HG03342 (cell line): ENCODE data around the gene SLC66A2.
"Not testable (repeated sequence)": the region's sequence is repeated elsewhere in the genome, so short reads cannot be mapped to it uniquely, and the experiment has no call there.

Experiments
- ATAC-seq: cut with Tn5 transposase; IDR thresholded peaks from one replicate; pipeline ENCODE4 v1.9.1; 2021; ENCODE audit warnings: mild to moderate bottlenecking, moderate library complexity; ENCODE audit not compliant: unreplicated experiment

SLC66A2 gene

DNA sequence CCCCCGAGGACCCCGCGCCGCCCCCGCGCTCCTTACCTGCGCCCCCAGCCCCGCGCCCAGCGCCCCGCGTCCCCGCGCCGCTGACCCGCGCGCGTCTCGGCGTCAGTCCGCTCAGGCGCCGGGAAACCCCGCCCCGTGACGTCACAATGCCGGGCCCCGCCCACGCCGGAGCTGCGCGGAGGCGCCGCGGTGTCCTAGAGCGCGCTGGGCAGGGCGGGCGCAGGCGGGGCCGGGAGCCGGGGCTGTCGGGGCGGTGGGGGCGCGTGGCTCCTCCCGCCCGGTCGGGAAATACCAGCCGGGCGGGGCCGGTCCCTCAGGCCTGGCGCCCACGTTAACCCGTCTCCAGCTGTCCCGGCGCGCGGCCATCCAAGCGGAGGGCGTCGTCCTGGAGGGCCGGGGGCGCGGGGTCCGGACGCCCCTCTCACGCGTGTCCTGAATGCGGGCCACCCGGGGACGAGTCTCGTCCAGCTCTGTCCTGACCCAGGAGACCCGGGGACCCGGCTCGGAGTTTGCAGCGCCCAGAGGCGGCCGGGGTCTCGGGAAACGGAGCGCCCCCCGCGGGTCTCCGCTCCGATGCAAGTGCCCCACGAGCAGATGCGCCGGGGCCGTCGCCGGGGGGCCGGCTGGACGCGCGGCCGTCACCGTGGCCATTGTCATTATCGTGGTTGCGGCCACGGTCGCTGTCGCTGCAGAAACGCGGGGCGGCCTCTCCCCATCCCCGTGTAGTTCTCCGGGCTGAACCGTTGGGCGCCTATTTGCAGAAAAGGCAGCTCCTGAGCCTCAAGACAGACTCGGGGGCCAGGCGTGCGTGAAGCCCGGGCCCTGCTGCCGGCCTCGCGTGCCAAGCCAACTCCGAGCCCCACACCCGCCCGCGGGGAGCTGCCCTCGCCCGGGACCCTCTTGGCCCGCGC, at the start of gene SLC66A2:
Gene SLC66A2 (minus strand): TSS at position 109 of the 911 bp plus-strand sequence. CDS start 727 bp downstream, outside the sequence.
- peak; percentile 85 for ATAC-seq

DNA sequence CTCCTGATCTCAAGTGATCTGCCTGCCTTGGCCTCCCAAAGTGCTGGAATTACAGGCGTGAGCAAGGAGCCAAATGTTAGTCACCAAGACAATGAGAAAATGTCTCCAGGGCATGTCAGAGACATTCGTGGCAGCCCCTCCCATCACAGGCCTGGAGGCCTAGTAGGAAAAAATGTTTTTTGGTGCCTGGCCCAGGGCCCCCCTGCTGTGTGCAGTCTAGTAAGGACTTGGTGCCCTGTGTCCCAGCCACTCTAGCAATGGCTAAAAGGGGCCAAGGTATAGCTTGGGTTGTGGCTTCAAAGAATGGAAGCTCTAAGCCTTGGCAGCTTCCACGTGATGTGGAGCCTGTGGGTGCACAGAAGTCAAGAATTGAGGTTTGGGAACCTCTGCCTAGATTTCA, 49.4 kb upstream of the SLC66A2 start:
- no peak for ATAC-seq

- not testable (repeated sequence) for ATAC-seq
These were observed 48.2 kb upstream of the SLC66A2 start for GRCh38 chr18:79999701-80000100.

DNA sequence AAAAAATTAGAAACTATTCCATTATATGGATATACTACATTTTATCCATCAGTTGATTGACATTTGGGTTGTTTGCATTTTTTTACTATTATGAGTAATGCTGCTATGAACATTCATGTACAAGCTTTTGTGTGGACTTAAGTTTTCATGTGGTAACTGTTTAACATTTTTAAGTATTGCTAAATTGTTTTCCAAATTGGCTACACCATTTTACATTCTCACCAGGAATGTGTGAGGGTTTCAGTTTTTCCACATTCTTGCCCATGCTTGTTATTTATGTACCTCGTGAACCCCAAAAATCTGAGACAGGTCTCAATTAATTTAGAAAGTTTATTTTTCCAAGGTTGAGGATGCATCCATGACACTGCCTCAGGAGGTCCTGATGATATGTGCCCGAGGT, 40.0 kb upstream of the SLC66A2 start:
- no peak for ATAC-seq

GRCh38 chr18:79989195-79989497, 37.7 kb upstream of the SLC66A2 start:
- no peak for ATAC-seq

- ATAC-seq = peak; percentile 98
These were observed 37.2 kb upstream of the SLC66A2 start, which contains the start of gene TXNL4A for GRCh38 chr18:79988451-79989194. Gene TXNL4A (minus strand): TSS chr18:79988563. CDS start chr18:79988392, 171 bp downstream.

DNA sequence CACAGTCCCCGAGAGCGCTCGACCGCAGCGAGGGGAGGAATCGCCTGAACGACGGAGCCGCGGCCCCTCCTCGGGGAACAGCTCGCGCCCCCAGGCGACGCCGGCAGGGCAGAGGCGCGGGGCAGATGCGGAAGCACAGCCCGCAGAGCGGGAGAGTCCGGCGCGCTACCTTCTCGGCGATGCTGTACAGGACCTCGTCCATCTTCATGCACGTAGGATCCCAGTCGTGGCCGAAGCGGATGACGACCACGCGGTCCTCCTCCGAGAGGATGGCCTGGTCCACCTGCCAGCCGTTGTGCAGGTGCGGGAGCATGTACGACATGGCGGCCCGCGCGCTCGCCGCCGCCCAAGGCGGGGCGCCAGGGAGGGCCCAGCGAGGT, 36.6 kb upstream of the SLC66A2 start:
- ATAC-seq = peak; percentile 64

GRCh38 chr18:79987566-79987965, 36.1 kb upstream of the SLC66A2 start:
- ATAC-seq = no peak

GRCh38 chr18:79986726-79987125, 35.3 kb upstream of the SLC66A2 start:
- no peak for ATAC-seq

- ATAC-seq = no peak
These were observed 33.7 kb upstream of the SLC66A2 start for GRCh38 chr18:79985172-79985571.

DNA sequence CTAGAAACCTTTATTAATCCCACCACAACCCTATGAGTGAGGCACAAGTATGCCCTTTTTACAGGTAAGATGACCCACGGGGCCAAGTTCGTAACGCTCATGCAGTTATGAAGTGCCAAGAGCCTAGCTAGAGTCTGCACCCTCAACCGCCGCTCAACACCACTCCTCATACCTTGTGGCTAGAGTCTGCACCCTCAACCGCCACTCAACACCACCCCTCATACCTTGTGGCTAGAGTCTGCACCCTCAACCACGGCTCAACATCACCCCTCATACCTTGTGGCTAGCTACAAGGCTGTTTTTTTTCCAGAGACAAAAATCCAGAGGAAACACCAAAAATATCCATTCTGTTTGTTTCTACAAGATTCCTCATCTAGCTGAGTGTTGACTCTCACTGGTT, 32.3 kb upstream of the SLC66A2 start:
- ATAC-seq = no peak

- ATAC-seq = no peak
These were observed 31.8 kb upstream of the SLC66A2 start for GRCh38 chr18:79983253-79983652.

- ATAC-seq = no peak
These were observed 31.3 kb upstream of the SLC66A2 start for GRCh38 chr18:79982736-79983135.

DNA sequence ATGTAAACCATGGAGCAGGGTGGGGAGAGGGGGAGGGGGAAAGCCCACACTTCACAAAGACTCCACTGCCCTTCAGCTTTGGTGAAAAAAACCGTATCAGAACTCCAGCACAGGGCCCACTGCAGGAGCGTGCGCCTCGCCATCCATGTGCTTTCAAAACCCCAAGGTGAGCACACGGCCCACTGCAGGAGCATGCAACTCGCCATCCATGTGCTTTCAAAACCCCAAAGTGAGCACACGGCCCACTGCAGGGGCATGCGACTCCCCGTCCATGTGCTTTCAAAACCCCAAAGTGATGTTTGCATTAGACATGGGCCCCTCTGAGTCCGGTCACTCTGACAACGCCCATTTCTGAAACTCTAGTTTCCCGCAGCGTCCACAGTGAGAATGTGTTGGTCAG, 29.1 kb upstream of the SLC66A2 start:
- ATAC-seq = no peak

- ATAC-seq = no peak
These were observed 28.4 kb upstream of the SLC66A2 start for GRCh38 chr18:79979843-79980242.

GRCh38 chr18:79975985-79976680, 24.7 kb upstream of the SLC66A2 start:
- no peak for ATAC-seq

DNA sequence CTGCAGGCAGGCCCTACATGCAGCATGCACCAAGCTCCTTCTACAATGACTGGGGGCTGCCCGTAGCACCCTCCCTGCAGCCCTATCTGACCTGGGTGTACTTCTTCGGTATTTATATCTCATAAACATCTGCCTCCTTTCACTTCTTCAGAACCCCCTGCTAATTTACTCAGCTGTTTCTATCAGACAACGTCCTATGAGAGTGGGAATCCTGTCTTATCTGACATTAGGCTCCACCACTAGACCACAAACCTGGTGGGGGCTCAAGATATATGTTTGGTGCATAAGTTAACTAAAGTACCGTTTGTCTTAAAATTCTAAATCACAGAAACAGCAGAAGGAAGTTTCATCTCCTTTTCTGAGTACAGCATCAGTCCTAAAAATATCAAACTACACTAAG, 23.6 kb upstream of the SLC66A2 start:
- ATAC-seq = no peak

DNA sequence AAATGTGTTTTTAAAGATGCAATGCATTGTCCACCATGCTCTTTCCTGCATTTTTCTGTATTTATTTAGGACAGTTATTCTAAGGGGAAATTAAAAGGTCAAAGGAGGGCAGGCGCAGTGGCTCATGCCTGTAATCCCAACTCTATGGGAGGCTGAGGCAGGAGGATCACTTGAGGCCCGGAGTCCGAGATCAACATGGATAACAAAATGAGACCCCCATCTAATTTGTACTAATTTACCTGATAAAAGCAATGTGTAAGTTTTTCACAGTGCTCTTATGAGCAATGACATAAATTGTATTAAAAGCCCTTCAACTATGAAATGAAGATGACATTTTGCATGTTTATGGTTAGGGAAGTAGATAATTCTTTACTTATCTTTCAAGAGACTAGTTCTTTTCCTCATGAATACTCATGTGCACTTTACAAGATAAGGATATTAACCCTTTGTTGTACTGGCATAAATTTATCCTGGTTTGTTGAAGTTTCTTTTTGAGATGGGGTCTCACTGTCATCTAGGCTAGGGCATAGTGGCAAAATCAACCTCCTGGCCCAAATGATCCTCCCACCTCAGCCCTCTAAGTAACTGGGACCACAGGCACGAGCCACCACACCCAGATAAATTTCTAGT, 22.7 kb upstream of the SLC66A2 start:
- ATAC-seq = no peak

DNA sequence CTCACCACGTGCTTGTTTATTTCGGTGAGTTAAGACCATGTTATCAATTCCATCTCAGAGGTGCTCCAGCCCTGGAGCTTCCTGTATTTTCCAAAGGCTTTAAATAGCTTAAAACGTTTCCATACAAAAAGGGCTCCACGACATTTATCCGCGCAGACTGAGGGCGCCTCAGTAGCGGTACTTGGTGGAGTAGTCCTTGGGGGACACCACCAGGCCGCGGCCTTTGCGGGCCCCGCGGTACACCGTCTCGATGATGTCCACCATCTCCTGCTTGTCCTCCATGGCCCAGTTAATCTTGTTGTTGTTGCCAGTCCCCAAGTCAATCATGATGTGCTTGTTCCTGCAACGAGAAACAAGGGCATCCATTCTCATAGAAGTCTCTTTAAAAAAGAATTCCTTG, 22.1 kb upstream of the SLC66A2 start:
- no peak for ATAC-seq

- no peak for ATAC-seq
These were observed 21.3 kb upstream of the SLC66A2 start for GRCh38 chr18:79972720-79973119.

DNA sequence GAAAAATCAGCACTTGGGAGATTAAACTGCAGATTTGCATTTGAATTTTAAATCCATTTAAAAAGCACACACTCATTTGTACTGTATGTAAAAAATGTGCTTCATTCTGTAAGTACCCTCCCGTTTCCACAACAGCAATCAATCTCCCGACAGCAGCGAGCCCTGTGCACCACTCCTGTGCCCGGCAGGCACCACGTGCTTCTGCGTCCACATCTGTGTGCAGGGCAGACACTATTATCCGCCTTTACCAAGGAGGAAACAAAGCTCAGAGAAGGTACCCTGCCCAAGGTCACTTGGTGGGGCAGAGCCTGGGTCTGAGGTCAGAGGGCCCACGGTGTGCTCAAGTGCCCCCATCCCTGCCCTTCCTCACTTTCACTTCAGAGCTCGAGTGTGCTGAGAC, 20.5 kb upstream of the SLC66A2 start:
- no peak for ATAC-seq
